ENCODE data around the gene FOXJ2. TPM values are rescaled to one million over a fixed set of nuclear protein-coding genes. Genes with fewer than 3 reads are reported as not detected.
"Not testable (repeated sequence)": the region's sequence is repeated elsewhere in the genome, so short reads cannot be mapped to it uniquely, and the experiment has no call there.

Gene FOXJ2
- polyA plus RNA-seq (ENCODE audit: insufficient read length in 12 of 12), result 10 to 100 TPM in 11 of 12 donors, not detected in 1; 19.0 to 31.8 (median 22.0) TPM
- long read RNA-seq, donor 1, full-length matches to known transcripts, result 1 of 42 reads
- long read RNA-seq, donor 1, partial matches to known transcripts, result 41 of 42 reads
- long read RNA-seq, donor 1, other reads (novel, unspliced or antisense), result 0 of 42 reads
- long read RNA-seq, donor 2, full-length matches to known transcripts, result 1 of 23 reads
- long read RNA-seq, donor 2, partial matches to known transcripts, result 22 of 23 reads
- long read RNA-seq, donor 2, other reads (novel, unspliced or antisense), result 0 of 23 reads
- long read RNA-seq, donor 3, partial matches to known transcripts, result 0 of 1 reads
- long read RNA-seq, donor 3, other reads (novel, unspliced or antisense), result 0 of 1 reads
- long read RNA-seq, donor 4, full-length matches to known transcripts, result 1 of 14 reads
- long read RNA-seq, donor 4, partial matches to known transcripts, result 13 of 14 reads
- long read RNA-seq, donor 4, other reads (novel, unspliced or antisense), result 0 of 14 reads
- long read RNA-seq, donor 5, result 0 reads
- long read RNA-seq, donor 6, result 0 reads
- long read RNA-seq, donor 7, result 0 reads
- long read RNA-seq, donor 8, full-length matches to known transcripts, result 3 of 11 reads
- long read RNA-seq, donor 8, partial matches to known transcripts, result 8 of 11 reads
- long read RNA-seq, donor 8, other reads (novel, unspliced or antisense), result 0 of 11 reads
- long read RNA-seq, donor 9, result 0 reads
- long read RNA-seq, donor 10, partial matches to known transcripts, result 31 of 31 reads
- long read RNA-seq, donor 10, other reads (novel, unspliced or antisense), result 0 of 31 reads
- long read RNA-seq, donor 11, full-length matches to known transcripts, result 1 of 12 reads
- long read RNA-seq, donor 11, partial matches to known transcripts, result 11 of 12 reads
- long read RNA-seq, donor 11, other reads (novel, unspliced or antisense), result 0 of 12 reads

- DNase-seq, result peak; percentile 82
These were observed at the start of gene FOXJ2 for GRCh38 chr12:8032242-8033152. Gene FOXJ2, plus strand, starts transcription at chr12:8032716. Its CDS starts 7,117 bp downstream, at chr12:8039833.

- not testable (repeated sequence) for DNase-seq
These were observed 49.5 kb upstream of the FOXJ2 start for GRCh38 chr12:7983019-7983418.

GRCh38 chr12:7983460-7983859 lies 49.1 kb upstream of the FOXJ2 start:
- DNase-seq, result not testable (repeated sequence)

- DNase-seq, result no peak
These were observed 47.6 kb upstream of the FOXJ2 start for GRCh38 chr12:7984900-7985299.

GRCh38 chr12:7985802-7986418 lies 46.6 kb upstream of the FOXJ2 start:
- no peak for DNase-seq

GRCh38 chr12:7989827-7990491 lies 42.6 kb upstream of the FOXJ2 start:
- DNase-seq, result peak; percentile 15

- DNase-seq, result no peak
These were observed 41.0 kb upstream of the FOXJ2 start for GRCh38 chr12:7991535-7991934.

GRCh38 chr12:7994731-7995205 lies 37.7 kb upstream of the FOXJ2 start:
- peak; percentile 13 for DNase-seq

- peak; percentile 65 for DNase-seq
These were observed 37.1 kb upstream of the FOXJ2 start for GRCh38 chr12:7995266-7995963.

- DNase-seq, result not testable (repeated sequence)
These were observed 31.7 kb upstream of the FOXJ2 start for GRCh38 chr12:8000827-8001226.

GRCh38 chr12:8001496-8001895 lies 31.0 kb upstream of the FOXJ2 start:
- not testable (repeated sequence) for DNase-seq

GRCh38 chr12:8004897-8005296 lies 27.6 kb upstream of the FOXJ2 start:
- DNase-seq, result not testable (repeated sequence)

GRCh38 chr12:8011331-8011730 lies 21.2 kb upstream of the FOXJ2 start:
- DNase-seq, result no peak

- DNase-seq, result no peak
These were observed 19.7 kb upstream of the FOXJ2 start for GRCh38 chr12:8012651-8013309.

- no peak for DNase-seq
These were observed 17.7 kb upstream of the FOXJ2 start for GRCh38 chr12:8014836-8015235.

GRCh38 chr12:8018213-8018612 lies 14.3 kb upstream of the FOXJ2 start:
- DNase-seq, result not testable (repeated sequence)

- DNase-seq, result no peak
These were observed 13.6 kb upstream of the FOXJ2 start for GRCh38 chr12:8018666-8019581.

Data from muscle of arm (tissue), 14 donors.